ENCODE data around the gene SIK3.

SIK3 gene

GRCh38 chr11:117083011-117083935 lies 15.0 kb downstream of the SIK3 start:
- TF ChIP-seq CTCF (IDR thresholded peaks at IDR 0.05; ENCODE audit: low read depth, low read length, missing control alignments) = no peak
- H3K4me3 ChIP-seq (replicated peaks; ENCODE audit: low read depth, low read length) = no peak overlapping the region
- no peak for DNase-seq (ENCODE audit: extremely low read depth, low read depth)

- H3K4me3 ChIP-seq (replicated peaks; ENCODE audit: low read depth, low read length) = no peak overlapping the region
- no peak for TF ChIP-seq CTCF (IDR thresholded peaks at IDR 0.05; ENCODE audit: low read depth, low read length, missing control alignments)
- no peak for DNase-seq (ENCODE audit: extremely low read depth, low read depth)
These were observed 16.3 kb downstream of the SIK3 start for GRCh38 chr11:117081908-117082307.

- no peak overlapping the region for H3K4me3 ChIP-seq (replicated peaks; ENCODE audit: low read depth, low read length)
- DNase-seq (ENCODE audit: extremely low read depth, low read depth) = no peak
- TF ChIP-seq CTCF (IDR thresholded peaks at IDR 0.05; ENCODE audit: low read depth, low read length, missing control alignments) = no peak
These were observed 17.9 kb downstream of the SIK3 start for GRCh38 chr11:117080370-117080769.

- no peak for DNase-seq (ENCODE audit: extremely low read depth, low read depth)
These were observed 21.1 kb downstream of the SIK3 start for GRCh38 chr11:117076941-117077691.

GRCh38 chr11:117075186-117075585 lies 23.0 kb downstream of the SIK3 start:
- no peak for DNase-seq (ENCODE audit: extremely low read depth, low read depth)
- no peak overlapping the region for H3K4me3 ChIP-seq (replicated peaks; ENCODE audit: low read depth, low read length)
- no peak for TF ChIP-seq CTCF (IDR thresholded peaks at IDR 0.05; ENCODE audit: low read depth, low read length, missing control alignments)

More at GRCh38 chr11:117076941-117077691, 21.1 kb downstream of the SIK3 start:
- no peak overlapping the region for H3K4me3 ChIP-seq (replicated peaks; ENCODE audit: low read depth, low read length)
- TF ChIP-seq CTCF (IDR thresholded peaks at IDR 0.05; ENCODE audit: low read depth, low read length, missing control alignments) = no peak

GRCh38 chr11:117074119-117074518 lies 24.1 kb downstream of the SIK3 start:
- TF ChIP-seq CTCF (IDR thresholded peaks at IDR 0.05; ENCODE audit: low read depth, low read length, missing control alignments) = no peak
- DNase-seq (ENCODE audit: extremely low read depth, low read depth) = no peak
- H3K4me3 ChIP-seq (replicated peaks; ENCODE audit: low read depth, low read length) = no peak overlapping the region

Measured in HFF-Myc (cell line).